Right atrium auricular region (tissue), 2 donors: Measurements from ENCODE around the gene TLL1. TPM values are rescaled to one million over a fixed set of nuclear protein-coding genes. Genes with fewer than 3 reads are reported as not detected.

Source experiments
- DNase-seq: peaks from one replicate; pipeline ENCODE4 v3.0.0-alpha.2; 2019; ENCODE audit warnings: low spot score
- H3K27ac ChIP-seq, 2 donors: fragments of 200-600 bp; sonication (generic); 1 replicate in 1 of 2; 2 replicates in 1 of 2; pipeline ENCODE4 v1.5.1; 2016 to 2019
- H3K27me3 ChIP-seq, 2 donors: fragments of 200-600 bp; sonication (generic); one replicate each; pipeline versions ENCODE4 v1.5.1 to v1.6.0; 2017 to 2019
- H3K36me3 ChIP-seq: fragments of 200-600 bp; sonication (generic); one replicate; pipeline ENCODE4 v1.5.1; 2016
- H3K4me1 ChIP-seq, 2 donors: fragments of 200-600 bp; sonication (generic); one replicate each; pipeline versions ENCODE4 v1.5.1 to v1.6.0; 2017 to 2019
- H3K4me3 ChIP-seq, 2 donors: fragments of 200-600 bp; sonication (generic); 1 replicate in 1 of 2; 2 replicates in 1 of 2; pipeline ENCODE4 v1.5.1; 2017 to 2019; ENCODE audit warnings: mild to moderate bottlenecking in 1 of 2, moderate library complexity in 1 of 2
- H3K9me3 ChIP-seq, 2 donors: fragments of 200-600 bp; sonication (generic); one replicate each; pipeline ENCODE4 v1.5.1; 2019
- CTCF ChIP-seq, 2 donors: fragments of 200-600 bp; sonication (generic); IDR thresholded peaks; one replicate each; pipeline ENCODE4 v1.5.1; 2019; ENCODE audit warnings: antibody characterized with exemption in 2 of 2
- total RNA-seq, 2 donors: library from RNA; depleted of rRNA; stranded (reverse); fragments of >200 nt; gene quantifications; one replicate each; pipeline ENCODE4 v1.1.0, GENCODE V29; 2016

Gene TLL1
- total RNA-seq, 2 donors from 2014 or later = 1.7 to 4.4 TPM

GRCh38 chr4:165861363-165861762 is 11.7 kb upstream of the TLL1 start:
- no peaks in the 10 kb centered on the region for H3K9me3 ChIP-seq
- no peaks in the 10 kb centered on the region for H3K36me3 ChIP-seq
- no peaks in the 10 kb centered on the region for H3K4me1 ChIP-seq
- no peak for DNase-seq
- TF ChIP-seq CTCF (IDR thresholded peaks at IDR 0.05) = no peak
- H3K27me3 ChIP-seq = no peaks in the 10 kb centered on the region
- H3K27ac ChIP-seq = no peak overlapping the region
- H3K4me3 ChIP-seq = no peak overlapping the region

GRCh38 chr4:165864271-165864670 is 8.8 kb upstream of the TLL1 start:
- Histone ChIP-seq H3K27ac (no peak overlapping the region), H3K36me3 (no peaks in the 10 kb centered on the region), H3K9me3 (no peaks in the 10 kb centered on the region), H3K4me1 (no peaks in the 10 kb centered on the region), H3K4me3 (no peak overlapping the region), H3K27me3 (no peaks in the 10 kb centered on the region)
- no peak for DNase-seq
- no peak for TF ChIP-seq CTCF (IDR thresholded peaks at IDR 0.05)

- no peaks in the 10 kb centered on the region for H3K27me3 ChIP-seq
- no peak for TF ChIP-seq CTCF (IDR thresholded peaks at IDR 0.05)
- H3K4me3 ChIP-seq = no peak overlapping the region
- DNase-seq = no peak
- H3K36me3 ChIP-seq = no peaks in the 10 kb centered on the region
- no peaks in the 10 kb centered on the region for H3K9me3 ChIP-seq
- no peak overlapping the region for H3K27ac ChIP-seq
- H3K4me1 ChIP-seq = no peaks in the 10 kb centered on the region
These were observed 6.9 kb upstream of the TLL1 start for GRCh38 chr4:165866019-165866650.

DNA sequence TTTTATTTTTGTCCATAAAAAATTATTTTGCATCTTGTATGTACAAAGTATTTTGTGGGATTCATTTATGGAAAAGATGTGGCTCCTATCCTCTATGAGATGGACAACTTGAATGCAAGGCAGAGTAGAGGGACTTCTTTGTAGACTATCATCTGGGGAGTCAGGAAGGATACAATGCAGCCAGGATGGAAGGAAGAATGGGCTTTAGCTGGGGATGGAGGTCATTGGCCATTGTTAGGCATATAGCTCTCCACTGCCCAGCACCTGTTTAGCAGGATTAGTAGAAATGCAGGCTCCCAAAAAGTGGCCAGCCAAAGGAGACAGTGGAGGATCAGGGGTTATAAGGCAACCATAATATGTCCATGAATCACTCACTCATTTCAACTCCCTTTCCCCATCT is 5.1 kb upstream of the TLL1 start:
- Histone ChIP-seq H3K36me3 (no peaks in the 10 kb centered on the region), H3K4me1 (no peaks in the 10 kb centered on the region), H3K27me3 (no peaks in the 10 kb centered on the region), H3K4me3 (no peak overlapping the region), H3K9me3 (no peaks in the 10 kb centered on the region), H3K27ac (no peak overlapping the region)
- no peak for TF ChIP-seq CTCF (IDR thresholded peaks at IDR 0.05)
- no peak for DNase-seq

DNA sequence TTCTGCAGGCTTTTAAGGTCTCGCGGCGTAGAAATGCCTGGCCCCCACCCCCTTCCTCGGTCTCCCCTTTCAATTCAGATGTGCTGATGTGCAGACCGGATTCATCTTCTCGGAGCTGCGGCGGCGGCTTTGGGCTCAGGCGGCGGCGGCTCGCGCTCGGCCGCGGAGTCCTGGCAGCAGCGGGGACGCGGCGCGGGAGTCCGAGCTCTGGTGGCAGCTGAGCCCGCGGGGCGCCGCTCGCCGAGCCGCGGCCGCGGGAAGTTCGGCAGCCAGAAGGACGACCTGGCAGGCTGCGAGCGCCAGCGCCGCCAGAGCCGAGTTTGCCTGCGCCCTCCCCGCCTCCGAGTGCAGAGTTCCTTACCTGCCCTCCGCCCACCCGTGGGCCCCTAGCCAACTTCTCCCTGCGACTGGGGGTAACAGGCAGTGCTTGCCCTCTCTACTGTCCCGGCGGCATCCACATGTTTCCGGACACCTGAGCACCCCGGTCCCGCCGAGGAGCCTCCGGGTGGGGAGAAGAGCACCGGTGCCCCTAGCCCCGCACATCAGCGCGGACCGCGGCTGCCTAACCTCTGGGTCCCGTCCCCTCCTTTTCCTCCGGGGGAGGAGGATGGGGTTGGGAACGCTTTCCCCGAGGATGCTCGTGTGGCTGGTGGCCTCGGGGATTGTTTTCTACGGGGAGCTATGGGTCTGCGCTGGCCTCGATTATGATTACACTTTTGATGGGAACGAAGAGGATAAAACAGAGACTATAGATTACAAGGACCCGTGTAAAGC is 448 bp downstream of the TLL1 start:
- peak overlapping the region; percentile 46 to 55 for H3K4me3 ChIP-seq
- no peak for TF ChIP-seq CTCF (IDR thresholded peaks at IDR 0.05)
- DNase-seq = no peak
- no peaks in the 10 kb centered on the region for H3K36me3 ChIP-seq
- H3K27ac ChIP-seq = peak overlapping the region in 1 of 2 donors; percentile 15
- no peaks in the 10 kb centered on the region for H3K9me3 ChIP-seq
- no peaks in the 10 kb centered on the region for H3K27me3 ChIP-seq
- peaks cover 0 to 16% of the 10 kb centered on the region in 2 donors for H3K4me1 ChIP-seq
